ENCODE data around the gene PNP. TPM values are rescaled to one million over a fixed set of nuclear protein-coding genes. Genes with fewer than 3 reads are reported as not detected.

The PNP gene
- total RNA-seq, 1 experiment from 2014 or later = 97.0 TPM

GRCh38 chr14:20454516-20455354 is 14.5 kb upstream of the PNP start, which contains the start of the genes APEX1 and OSGEP:
TSS of gene APEX1 (plus strand) at chr14:20455226. CDS start at chr14:20455646, 420 bp downstream.
TSS of gene OSGEP (minus strand) at chr14:20454812. CDS start at chr14:20454683, 129 bp downstream.
- Histone ChIP-seq H3K27me3 (replicated peaks; ENCODE audit: insufficient read depth, low read depth, low read length, poor library complexity) (no peaks in the 10 kb centered on the region), H3K4me3 (ENCODE audit: low read depth, low read length, poor library complexity, severe bottlenecking) (peak within 1 kb of the TSS; percentile 82), H3K36me3 (ENCODE audit: insufficient read depth, low read length, poor library complexity, severe bottlenecking) (peaks cover 65% of the 10 kb centered on the region), H3K27ac (ENCODE audit: low read depth, low read length, poor library complexity, severe bottlenecking) (peak within 1 kb of the TSS; percentile 96), H3K4me1 (ENCODE audit: insufficient read depth, low read length, poor library complexity, severe bottlenecking) (peaks cover 9% of the 10 kb centered on the region), H3K9me3 (ENCODE audit: low read depth, low read length, poor library complexity, severe bottlenecking) (no peaks in the 10 kb centered on the region)
- ChIA-PET POLR2A (ENCODE audit: low non-redundant PET) (interaction anchor here (0.5 to 1.4 kb wide), 2 partner anchors 50 to 229 kb away, joined by 3 read pairs; no protein-coding TSS in a partner anchor), CTCF (interaction anchor here (0.7 kb wide), 1 partner anchor 39 kb away, joined by 3 read pairs; no protein-coding TSS in a partner anchor)
- no peak for TF ChIP-seq EZH2 (IDR thresholded peaks at IDR 0.05; ENCODE audit: borderline replicate concordance, low read depth, low read length, poor library complexity, severe bottlenecking)
- TF ChIP-seq CTCF (conservative IDR thresholded peaks at IDR 0.05; ENCODE audit: low read depth, low read length) = no peak
- DNase-seq (ENCODE audit: low spot score) = peak; percentile 99
- BruUV-seq (replicated peaks) = no TSS peak
- intact Hi-C loops (cut with micrococcal nuclease; ENCODE audit: unreplicated experiment) = loop anchor here (1.0 to 5.0 kb wide), 2 partner anchors 111 to 158 kb away; partner anchors contain the start of gene PARP2

DNA sequence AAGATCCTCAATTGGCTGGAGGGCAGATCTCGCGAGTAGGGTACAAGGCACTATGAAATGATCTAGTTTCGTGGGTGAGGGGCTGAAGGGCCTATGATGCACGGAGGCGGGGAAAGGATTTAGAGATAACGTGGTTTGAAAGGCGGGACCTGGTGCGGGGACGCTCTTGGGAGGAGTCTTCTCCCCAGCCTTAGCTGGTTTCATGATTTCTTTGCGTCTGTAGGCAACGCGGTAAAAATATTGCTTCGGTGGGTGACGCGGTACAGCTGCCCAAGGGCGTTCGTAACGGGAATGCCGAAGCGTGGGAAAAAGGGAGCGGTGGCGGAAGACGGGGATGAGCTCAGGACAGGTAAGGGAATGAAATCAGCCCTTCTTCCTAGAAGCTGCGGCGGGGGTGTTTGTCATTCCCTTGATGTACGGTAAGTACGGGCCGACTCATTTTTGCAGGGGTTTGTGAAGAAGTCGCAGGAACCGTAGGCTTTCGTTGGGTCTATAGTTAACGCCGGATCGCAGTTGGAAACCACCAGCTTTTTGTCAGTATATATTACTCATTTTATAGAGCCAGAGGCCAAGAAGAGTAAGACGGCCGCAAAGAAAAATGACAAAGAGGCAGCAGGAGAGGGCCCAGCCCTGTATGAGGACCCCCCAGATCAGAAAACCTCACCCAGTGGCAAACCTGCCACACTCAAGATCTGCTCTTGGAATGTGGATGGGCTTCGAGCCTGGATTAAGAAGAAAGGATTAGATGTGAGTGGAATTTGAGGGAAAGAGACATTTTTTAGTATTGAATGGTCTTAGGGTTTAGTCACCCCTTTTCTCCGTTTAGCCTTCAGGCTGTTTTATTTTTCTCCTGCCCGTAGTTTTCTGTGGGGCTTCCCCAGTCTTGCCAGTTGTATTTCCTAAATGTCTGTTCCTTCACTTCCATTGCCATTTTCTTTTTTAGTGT is 13.6 kb upstream of the PNP start:
- peak overlapping the region; percentile 96 for H3K27ac ChIP-seq (ENCODE audit: low read depth, low read length, poor library complexity, severe bottlenecking)
- H3K27me3 ChIP-seq (replicated peaks; ENCODE audit: insufficient read depth, low read depth, low read length, poor library complexity) = no peaks in the 10 kb centered on the region
- H3K9me3 ChIP-seq (ENCODE audit: low read depth, low read length, poor library complexity, severe bottlenecking) = no peaks in the 10 kb centered on the region
- H3K36me3 ChIP-seq (ENCODE audit: insufficient read depth, low read length, poor library complexity, severe bottlenecking) = peaks cover 59% of the 10 kb centered on the region
- no peak for DNase-seq (ENCODE audit: low spot score)
- intact Hi-C loops (cut with micrococcal nuclease; ENCODE audit: unreplicated experiment) = loop anchor here (1.0 to 5.0 kb wide), 2 partner anchors 112 to 157 kb away; partner anchors contain the start of gene PARP2
- POLR2A ChIA-PET (ENCODE audit: low non-redundant PET) = interaction anchor here (0.5 to 1.4 kb wide), 2 partner anchors 51 to 228 kb away, joined by 3 read pairs; no protein-coding TSS in a partner anchor
- peaks cover 17% of the 10 kb centered on the region for H3K4me1 ChIP-seq (ENCODE audit: insufficient read depth, low read length, poor library complexity, severe bottlenecking)
- peak overlapping the region; percentile 82 for H3K4me3 ChIP-seq (ENCODE audit: low read depth, low read length, poor library complexity, severe bottlenecking)
- CTCF ChIA-PET = interaction anchor here (0.7 kb wide), 1 partner anchor 40 kb away, joined by 3 read pairs; no protein-coding TSS in a partner anchor
- no peak for TF ChIP-seq EZH2 (IDR thresholded peaks at IDR 0.05; ENCODE audit: borderline replicate concordance, low read depth, low read length, poor library complexity, severe bottlenecking)
- TSS peak; percentile 87 for BruUV-seq (replicated peaks)

DNA sequence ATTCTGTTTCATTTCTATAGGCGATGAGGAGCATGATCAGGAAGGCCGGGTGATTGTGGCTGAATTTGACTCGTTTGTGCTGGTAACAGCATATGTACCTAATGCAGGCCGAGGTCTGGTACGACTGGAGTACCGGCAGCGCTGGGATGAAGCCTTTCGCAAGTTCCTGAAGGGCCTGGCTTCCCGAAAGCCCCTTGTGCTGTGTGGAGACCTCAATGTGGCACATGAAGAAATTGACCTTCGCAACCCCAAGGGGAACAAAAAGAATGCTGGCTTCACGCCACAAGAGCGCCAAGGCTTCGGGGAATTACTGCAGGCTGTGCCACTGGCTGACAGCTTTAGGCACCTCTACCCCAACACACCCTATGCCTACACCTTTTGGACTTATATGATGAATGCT is 12.2 kb upstream of the PNP start:
- POLR2A ChIA-PET (ENCODE audit: low non-redundant PET) = no interaction called here
- Histone ChIP-seq H3K27ac (ENCODE audit: low read depth, low read length, poor library complexity, severe bottlenecking) (peak overlapping the region; percentile 96), H3K4me1 (ENCODE audit: insufficient read depth, low read length, poor library complexity, severe bottlenecking) (peaks cover 18% of the 10 kb centered on the region), H3K9me3 (ENCODE audit: low read depth, low read length, poor library complexity, severe bottlenecking) (no peaks in the 10 kb centered on the region), H3K36me3 (ENCODE audit: insufficient read depth, low read length, poor library complexity, severe bottlenecking) (peaks cover 47% of the 10 kb centered on the region), H3K4me3 (ENCODE audit: low read depth, low read length, poor library complexity, severe bottlenecking) (no peak overlapping the region), H3K27me3 (replicated peaks; ENCODE audit: insufficient read depth, low read depth, low read length, poor library complexity) (no peaks in the 10 kb centered on the region)
- DNase-seq (ENCODE audit: low spot score) = no peak
- CTCF ChIA-PET = no interaction called here
- no TSS peak for BruUV-seq (replicated peaks)
- no peak for TF ChIP-seq CTCF (conservative IDR thresholded peaks at IDR 0.05; ENCODE audit: low read depth, low read length)
- no peak for TF ChIP-seq EZH2 (IDR thresholded peaks at IDR 0.05; ENCODE audit: borderline replicate concordance, low read depth, low read length, poor library complexity, severe bottlenecking)
- intact Hi-C loops (cut with micrococcal nuclease; ENCODE audit: unreplicated experiment) = loop anchor here (5.0 kb wide), 1 partner anchor 155 kb away; no protein-coding TSS in a partner anchor

Measured in A673 (cell line).